Measurements from ENCODE around the gene LRRC75B.
"Not testable (repeated sequence)": the region's sequence is repeated elsewhere in the genome, so short reads cannot be mapped to it uniquely, and the experiment has no call there.

The LRRC75B gene

GRCh38 chr22:24552503-24553286, 40.2 kb downstream of the LRRC75B start:
- not testable (repeated sequence) for DNase-seq

- DNase-seq, result no peak
These were observed 41.9 kb downstream of the LRRC75B start for GRCh38 chr22:24550902-24551435.

- no peak for DNase-seq
These were observed 42.6 kb downstream of the LRRC75B start for GRCh38 chr22:24550028-24550901.

GRCh38 chr22:24548812-24549211, 44.1 kb downstream of the LRRC75B start:
- no peak for DNase-seq

GRCh38 chr22:24543679-24544243, 49.1 kb downstream of the LRRC75B start:
- no peak for DNase-seq

- no peak for DNase-seq
These were observed 49.7 kb downstream of the LRRC75B start for GRCh38 chr22:24543185-24543601.

GRCh38 chr22:24542641-24543040, 50.2 kb downstream of the LRRC75B start:
- no peak for DNase-seq

GRCh38 chr22:24541681-24542515, 51.0 kb downstream of the LRRC75B start:
- no peak for DNase-seq

GRCh38 chr22:24540470-24540869, 52.4 kb downstream of the LRRC75B start:
- DNase-seq, result no peak

- DNase-seq, result no peak
These were observed 56.8 kb downstream of the LRRC75B start for GRCh38 chr22:24536089-24536488.

All from activated CD4-positive, alpha-beta T cell treated with anti-CD3 and anti-CD28 coated beads, Interleukin-2, Interleukin-6, amounts not matched to agents 100 ng/mL and 50 ng/mL, durations not matched to agents 16 hours and 8 hours (primary cell).